ENCODE results near the gene NEUROD4.

DNA sequence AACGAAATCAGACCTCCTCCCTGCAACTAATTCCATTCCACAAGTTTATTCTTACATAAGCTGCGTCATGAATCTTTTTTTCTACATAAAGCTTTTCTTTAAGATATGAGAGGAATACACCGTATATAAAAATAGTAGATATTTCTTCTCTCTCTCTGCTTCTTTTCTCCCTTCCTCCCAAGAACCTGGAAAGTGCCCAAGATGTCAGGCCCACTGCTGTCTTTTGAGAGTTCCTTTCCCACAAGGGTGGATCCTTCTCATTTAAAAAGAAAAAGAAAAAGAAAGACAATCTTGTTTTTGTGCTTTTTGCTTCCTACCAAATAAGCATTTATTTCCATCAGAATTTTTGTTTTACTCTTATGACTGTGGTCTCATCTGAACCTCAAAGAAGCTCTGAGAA lies 46.2 kb upstream of the NEUROD4 start:
- TF ChIP-seq, protein P1, sequence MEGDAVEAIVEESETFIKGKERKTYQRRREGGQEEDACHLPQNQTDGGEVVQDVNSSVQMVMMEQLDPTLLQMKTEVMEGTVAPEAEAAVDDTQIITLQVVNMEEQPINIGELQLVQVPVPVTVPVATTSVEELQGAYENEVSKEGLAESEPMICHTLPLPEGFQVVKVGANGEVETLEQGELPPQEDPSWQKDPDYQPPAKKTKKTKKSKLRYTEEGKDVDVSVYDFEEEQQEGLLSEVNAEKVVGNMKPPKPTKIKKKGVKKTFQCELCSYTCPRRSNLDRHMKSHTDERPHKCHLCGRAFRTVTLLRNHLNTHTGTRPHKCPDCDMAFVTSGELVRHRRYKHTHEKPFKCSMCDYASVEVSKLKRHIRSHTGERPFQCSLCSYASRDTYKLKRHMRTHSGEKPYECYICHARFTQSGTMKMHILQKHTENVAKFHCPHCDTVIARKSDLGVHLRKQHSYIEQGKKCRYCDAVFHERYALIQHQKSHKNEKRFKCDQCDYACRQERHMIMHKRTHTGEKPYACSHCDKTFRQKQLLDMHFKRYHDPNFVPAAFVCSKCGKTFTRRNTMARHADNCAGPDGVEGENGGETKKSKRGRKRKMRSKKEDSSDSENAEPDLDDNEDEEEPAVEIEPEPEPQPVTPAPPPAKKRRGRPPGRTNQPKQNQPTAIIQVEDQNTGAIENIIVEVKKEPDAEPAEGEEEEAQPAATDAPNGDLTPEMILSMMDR (IDR thresholded peaks at IDR 0.05): no peak
- TF ChIP-seq POLR2A (IDR thresholded peaks at IDR 0.05) (no peak), POLR2AphosphoS5 (IDR thresholded peaks at IDR 0.05) (no peak), EP300 (IDR thresholded peaks at IDR 0.05) (no peak)
